ENCODE results near the gene LYRM4.

GRCh38 chr6:5090603-5091002, 170.1 kb downstream of the LYRM4 start:
- TF ChIP-seq CTCF (optimal IDR thresholded peaks at IDR 0.05 in 1 of 3, IDR thresholded peaks at IDR 0.05 in 1 of 3, conservative IDR thresholded peaks at IDR 0.05 in 1 of 3; ENCODE audit: extremely low read depth in 1 of 3, insufficient read depth in 2 of 3, low read length in 3 of 3) = no peak
- TF ChIP-seq EZH2 (IDR thresholded peaks at IDR 0.05; ENCODE audit: low read length) = no peak
